Choroid plexus epithelial cell (primary cell): ENCODE measurements around the gene MUC12.
"Not testable (repeated sequence)": the region's sequence is repeated elsewhere in the genome, so short reads cannot be mapped to it uniquely, and the experiment has no call there.

Source experiments
- DNase-seq: peaks from one replicate; pipeline ENCODE4 v3.0.0-alpha.2; 2010; ENCODE audit warnings: low read depth
- H3K4me3 ChIP-seq: 2 replicates; pipeline ENCODE4 v1.5.1; 2011; ENCODE audit warnings: low read depth, mild to moderate bottlenecking, control low read depth, low read length, moderate library complexity
- CTCF ChIP-seq: conservative IDR thresholded peaks from 2 replicates; pipeline ENCODE4 v1.5.1; 2011; ENCODE audit warnings: low read depth, mild to moderate bottlenecking, control low read depth, inconsistent platforms, low read length, moderate library complexity

The MUC12 gene

GRCh38 chr7:100969066-100969615 is at the start of gene MUC12:
Gene MUC12, plus strand, starts transcription at chr7:100969565. Its CDS starts 58 bp downstream, at chr7:100969623.
- no peak for DNase-seq
- TF ChIP-seq CTCF, result no peak
- H3K4me3 ChIP-seq, result no peak within 1 kb of the TSS

- DNase-seq, H3K4me3 ChIP-seq: not testable (repeated sequence)
Measured at GRCh38 chr7:100919779-100920437, 49.5 kb upstream of the MUC12 start.

GRCh38 chr7:100921039-100921438 is 48.3 kb upstream of the MUC12 start:
- no peak for DNase-seq
- no peak for TF ChIP-seq CTCF
- H3K4me3 ChIP-seq, result no peak overlapping the region

- H3K4me3 ChIP-seq, DNase-seq: not testable (repeated sequence)
Measured at GRCh38 chr7:100923616-100924015, 45.7 kb upstream of the MUC12 start.

- no peak overlapping the region for H3K4me3 ChIP-seq
- no peak for TF ChIP-seq CTCF
- no peak for DNase-seq
Measured at GRCh38 chr7:100929808-100930174, 39.6 kb upstream of the MUC12 start.

- TF ChIP-seq CTCF, result no peak
- H3K4me3 ChIP-seq, result no peak overlapping the region
Measured at GRCh38 chr7:100933734-100934133, 35.6 kb upstream of the MUC12 start.

GRCh38 chr7:100935381-100935780 is 34.0 kb upstream of the MUC12 start:
- DNase-seq, H3K4me3 ChIP-seq: not testable (repeated sequence)

More at GRCh38 chr7:100933734-100934133, 35.6 kb upstream of the MUC12 start:
- DNase-seq, result no peak

- not testable (repeated sequence) for DNase-seq
Measured at GRCh38 chr7:100936167-100936566, 33.2 kb upstream of the MUC12 start.

GRCh38 chr7:100942045-100942774 is 27.2 kb upstream of the MUC12 start:
- DNase-seq, result no peak
- TF ChIP-seq CTCF, result no peak
- H3K4me3 ChIP-seq, result no peak overlapping the region

More at GRCh38 chr7:100936167-100936566, 33.2 kb upstream of the MUC12 start:
- H3K4me3 ChIP-seq, result not testable (repeated sequence)
